Measurements from ENCODE around the gene YY2.

Gene YY2

GRCh38 chrX:21907260-21907659, 51.5 kb downstream of the YY2 start:
- H3K4me3 ChIP-seq (ENCODE audit: insufficient read depth, low read length, poor library complexity, severe bottlenecking): no peak overlapping the region
- H3K9me3 ChIP-seq (ENCODE audit: insufficient read depth, low read length): no peaks in the 10 kb centered on the region
- H4K20me1 ChIP-seq (ENCODE audit: low read depth, low read length): no peaks in the 10 kb centered on the region
- H3K9ac ChIP-seq (ENCODE audit: low read length): no peak overlapping the region
- no peak overlapping the region for H2AFZ ChIP-seq (ENCODE audit: low read depth, low read length, severe bottlenecking)
- H3K27ac ChIP-seq (ENCODE audit: low read depth, low read length): no peak overlapping the region
- H3K4me2 ChIP-seq (ENCODE audit: low read depth, low read length, poor library complexity, severe bottlenecking): no peak overlapping the region
- no peaks in the 10 kb centered on the region for H3K27me3 ChIP-seq (ENCODE audit: low read length)
- no peaks in the 10 kb centered on the region for H3K36me3 ChIP-seq (ENCODE audit: low read length)
- TF ChIP-seq, protein P1, sequence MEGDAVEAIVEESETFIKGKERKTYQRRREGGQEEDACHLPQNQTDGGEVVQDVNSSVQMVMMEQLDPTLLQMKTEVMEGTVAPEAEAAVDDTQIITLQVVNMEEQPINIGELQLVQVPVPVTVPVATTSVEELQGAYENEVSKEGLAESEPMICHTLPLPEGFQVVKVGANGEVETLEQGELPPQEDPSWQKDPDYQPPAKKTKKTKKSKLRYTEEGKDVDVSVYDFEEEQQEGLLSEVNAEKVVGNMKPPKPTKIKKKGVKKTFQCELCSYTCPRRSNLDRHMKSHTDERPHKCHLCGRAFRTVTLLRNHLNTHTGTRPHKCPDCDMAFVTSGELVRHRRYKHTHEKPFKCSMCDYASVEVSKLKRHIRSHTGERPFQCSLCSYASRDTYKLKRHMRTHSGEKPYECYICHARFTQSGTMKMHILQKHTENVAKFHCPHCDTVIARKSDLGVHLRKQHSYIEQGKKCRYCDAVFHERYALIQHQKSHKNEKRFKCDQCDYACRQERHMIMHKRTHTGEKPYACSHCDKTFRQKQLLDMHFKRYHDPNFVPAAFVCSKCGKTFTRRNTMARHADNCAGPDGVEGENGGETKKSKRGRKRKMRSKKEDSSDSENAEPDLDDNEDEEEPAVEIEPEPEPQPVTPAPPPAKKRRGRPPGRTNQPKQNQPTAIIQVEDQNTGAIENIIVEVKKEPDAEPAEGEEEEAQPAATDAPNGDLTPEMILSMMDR (IDR thresholded peaks at IDR 0.05; ENCODE audit: insufficient read depth, low read length, poor library complexity, severe bottlenecking): no peak
- TF ChIP-seq EZH2phosphoT487 (conservative IDR thresholded peaks at IDR 0.05; ENCODE audit: low read length): no peak
- no peaks in the 10 kb centered on the region for H3K9me2 ChIP-seq (replicated peaks; ENCODE audit: insufficient read depth, low read length)
- no peaks in the 10 kb centered on the region for H3K79me2 ChIP-seq (ENCODE audit: insufficient read depth, low read length)
- no peaks in the 10 kb centered on the region for H3F3A ChIP-seq (ENCODE audit: insufficient read depth)
